ENCODE results near the gene ST7.

GRCh38 chr7:117178600-117178999, 225.3 kb downstream of the ST7 start:
- TF ChIP-seq CTCF (IDR thresholded peaks at IDR 0.05; ENCODE audit: extremely low read depth in 1 of 2, insufficient read depth in 1 of 2, low read depth in 1 of 2, low read length in 2 of 2) (no peak), POLR2A (IDR thresholded peaks at IDR 0.05; ENCODE audit: low read depth, low read length) (no peak), EZH2 (IDR thresholded peaks at IDR 0.05; ENCODE audit: borderline replicate concordance, low read depth, low read length, severe bottlenecking) (no peak), MYC (IDR thresholded peaks at IDR 0.05; ENCODE audit: low read depth, low read length) (no peak), POLR2AphosphoS5 (IDR thresholded peaks at IDR 0.05; ENCODE audit: insufficient read depth, low read depth, low read length) (no peak)

Data from endothelial cell of umbilical vein (primary cell).